Measurements from ENCODE around the gene CBX4.

The CBX4 gene

DNA sequence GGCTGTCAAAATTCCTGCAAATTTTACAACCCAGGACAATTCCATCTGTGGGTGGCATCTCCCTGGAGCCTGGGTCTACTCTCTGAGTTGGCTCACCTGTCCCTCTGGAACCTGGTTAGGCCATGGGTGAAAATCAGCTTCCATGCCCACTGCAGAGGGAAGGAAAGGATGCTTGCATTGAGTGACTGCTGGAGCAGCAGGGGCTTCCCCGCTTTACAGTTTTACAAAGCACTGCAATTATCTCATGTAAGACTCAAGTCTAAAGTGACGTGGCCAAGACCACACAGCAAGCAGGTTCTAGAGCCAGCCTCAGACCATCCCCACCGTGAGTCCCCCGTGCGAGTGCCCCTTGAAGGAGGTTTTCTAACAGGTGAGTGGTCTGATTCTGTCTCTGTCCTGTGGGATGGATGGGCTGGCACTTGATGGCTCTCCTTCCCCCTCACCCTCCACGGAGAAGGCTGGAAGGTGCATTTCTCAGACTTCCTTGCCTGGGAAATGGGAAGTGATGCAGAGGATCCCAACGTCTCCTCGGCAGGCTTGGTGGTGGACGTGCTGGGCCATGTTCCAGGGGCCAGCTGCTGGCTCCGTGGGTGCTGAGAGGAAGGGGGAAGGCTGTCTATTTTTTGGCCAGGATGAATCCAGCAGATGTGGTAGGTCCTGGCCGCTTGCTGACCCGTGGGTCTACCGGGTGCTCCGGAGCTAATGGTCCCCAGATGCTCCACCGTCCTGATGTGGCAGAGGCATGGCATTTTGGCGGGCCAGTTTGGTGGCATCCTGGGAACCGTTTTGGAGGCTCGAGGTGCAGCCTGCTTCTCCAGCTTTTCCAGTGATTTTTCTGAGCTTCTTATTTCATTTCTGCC lies 26.3 kb upstream of the CBX4 start:
- TF ChIP-seq, protein P1, sequence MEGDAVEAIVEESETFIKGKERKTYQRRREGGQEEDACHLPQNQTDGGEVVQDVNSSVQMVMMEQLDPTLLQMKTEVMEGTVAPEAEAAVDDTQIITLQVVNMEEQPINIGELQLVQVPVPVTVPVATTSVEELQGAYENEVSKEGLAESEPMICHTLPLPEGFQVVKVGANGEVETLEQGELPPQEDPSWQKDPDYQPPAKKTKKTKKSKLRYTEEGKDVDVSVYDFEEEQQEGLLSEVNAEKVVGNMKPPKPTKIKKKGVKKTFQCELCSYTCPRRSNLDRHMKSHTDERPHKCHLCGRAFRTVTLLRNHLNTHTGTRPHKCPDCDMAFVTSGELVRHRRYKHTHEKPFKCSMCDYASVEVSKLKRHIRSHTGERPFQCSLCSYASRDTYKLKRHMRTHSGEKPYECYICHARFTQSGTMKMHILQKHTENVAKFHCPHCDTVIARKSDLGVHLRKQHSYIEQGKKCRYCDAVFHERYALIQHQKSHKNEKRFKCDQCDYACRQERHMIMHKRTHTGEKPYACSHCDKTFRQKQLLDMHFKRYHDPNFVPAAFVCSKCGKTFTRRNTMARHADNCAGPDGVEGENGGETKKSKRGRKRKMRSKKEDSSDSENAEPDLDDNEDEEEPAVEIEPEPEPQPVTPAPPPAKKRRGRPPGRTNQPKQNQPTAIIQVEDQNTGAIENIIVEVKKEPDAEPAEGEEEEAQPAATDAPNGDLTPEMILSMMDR (IDR thresholded peaks at IDR 0.05): no peak
- H3K4me3 ChIP-seq: no peak overlapping the region
- H3K27ac ChIP-seq: no peak overlapping the region
- no peak for DNase-seq (ENCODE audit: low spot score)

DNA sequence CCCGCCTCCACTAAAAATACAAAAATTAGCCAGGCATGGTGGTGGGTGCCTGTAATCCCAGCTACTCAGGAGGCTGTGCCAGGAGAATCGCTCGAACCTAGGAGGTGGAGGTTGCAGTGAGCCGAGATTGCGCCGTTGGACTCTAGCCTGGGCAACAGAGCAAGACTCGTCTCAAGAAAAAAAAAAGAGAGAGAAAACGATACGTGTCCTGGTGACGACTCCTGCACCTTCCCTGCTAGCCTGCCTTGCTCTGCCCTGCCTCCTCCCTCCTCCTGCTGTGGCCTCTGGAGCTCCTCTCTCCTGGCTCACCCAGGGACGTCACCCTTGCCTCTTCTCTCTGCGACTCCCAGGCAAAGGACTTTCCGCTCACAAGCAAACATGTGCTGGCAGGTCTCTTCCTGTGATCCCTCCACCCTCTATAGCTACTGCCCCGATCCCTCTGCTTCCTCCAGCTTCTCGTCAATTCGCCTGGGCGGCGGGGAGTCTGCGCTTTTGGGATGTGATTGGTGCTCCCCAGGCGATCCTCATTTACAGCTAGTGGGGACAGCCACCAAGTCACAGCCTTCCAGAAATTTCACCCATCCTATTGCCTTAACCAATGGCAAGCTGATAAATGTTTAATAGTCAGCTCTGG lies 25.5 kb upstream of the CBX4 start:
- DNase-seq (ENCODE audit: low spot score): no peak
- TF ChIP-seq, protein P1 (IDR thresholded peaks at IDR 0.05): no peak
- Histone ChIP-seq H3K4me3 (no peak overlapping the region), H3K27ac (no peak overlapping the region)

DNA sequence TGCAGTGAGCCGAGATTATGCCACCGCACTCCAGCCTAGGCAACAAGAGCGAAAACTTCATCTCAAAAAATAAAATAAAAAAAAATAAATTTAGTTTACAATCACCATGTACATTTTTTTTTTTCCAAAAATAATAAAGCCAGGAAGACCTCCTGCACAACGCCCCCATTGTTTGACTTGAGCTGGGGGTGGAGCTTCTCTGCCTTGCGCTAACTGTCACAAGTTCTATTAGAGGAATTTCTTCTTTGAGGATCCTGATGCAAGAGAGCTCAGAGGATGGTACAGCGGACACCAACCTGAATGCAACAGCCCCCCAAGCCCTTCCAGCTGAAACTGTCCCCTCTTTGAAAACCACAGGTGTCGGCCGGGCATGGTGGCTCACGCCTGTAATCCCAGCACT lies 24.9 kb upstream of the CBX4 start:
- TF ChIP-seq, protein P1 (IDR thresholded peaks at IDR 0.05): no peak
- no peak for DNase-seq (ENCODE audit: low spot score)
- H3K27ac ChIP-seq: no peak overlapping the region
- H3K4me3 ChIP-seq: no peak overlapping the region

DNA sequence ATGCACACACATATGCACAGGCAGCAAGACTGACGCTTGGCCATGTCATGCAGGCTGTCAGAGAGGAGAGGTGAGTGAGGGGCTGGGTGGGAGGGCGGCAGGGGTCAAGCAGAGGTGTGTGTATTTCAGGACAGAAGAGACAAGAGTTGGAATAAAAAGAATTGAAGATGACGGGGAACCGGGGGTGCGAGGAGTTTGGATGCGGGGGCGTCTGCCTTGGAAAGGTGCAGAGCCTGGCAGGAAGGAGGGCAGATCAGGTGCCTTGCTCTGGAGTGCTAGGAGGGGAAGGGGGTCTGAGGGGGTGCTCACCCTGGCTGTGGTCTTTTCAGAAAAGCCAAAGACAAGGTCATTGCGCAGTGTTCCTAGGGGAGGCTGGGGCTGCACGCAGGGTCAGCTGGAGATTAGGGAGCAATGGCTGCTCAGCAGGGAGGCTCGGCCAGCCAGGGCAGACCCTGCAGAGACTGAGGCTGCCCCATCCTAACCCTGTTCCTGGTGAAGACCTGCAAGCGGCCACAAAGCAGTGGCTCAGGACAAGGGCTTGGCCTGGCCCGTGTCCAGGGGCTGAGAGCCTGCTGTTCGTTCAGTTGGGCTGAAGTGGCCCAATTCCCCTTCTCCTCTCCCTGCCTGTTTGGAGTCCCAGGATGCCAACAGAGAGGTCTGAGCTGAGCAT lies 23.7 kb upstream of the CBX4 start:
- TF ChIP-seq, protein P1 (IDR thresholded peaks at IDR 0.05): no peak
- no peak for DNase-seq (ENCODE audit: low spot score)

DNA sequence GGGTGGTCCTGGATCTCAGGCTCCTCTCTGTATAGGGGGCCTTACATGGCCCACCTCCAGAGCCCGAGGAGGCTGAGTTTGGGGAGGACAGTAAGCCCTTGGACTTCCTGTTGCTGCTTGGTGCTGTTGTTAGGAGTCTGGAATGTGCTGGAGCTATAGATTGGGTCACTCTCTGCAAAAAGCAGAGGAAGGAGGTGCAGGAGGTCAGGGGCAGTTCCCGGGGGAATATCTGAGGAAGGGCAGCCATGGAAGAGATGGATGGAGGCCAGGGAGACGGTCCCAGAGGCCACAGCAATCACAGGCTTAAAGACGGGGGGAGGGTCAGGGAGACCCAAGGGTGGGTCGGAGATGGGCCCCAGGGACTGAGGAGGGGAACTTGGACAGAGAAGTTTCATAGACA lies 23.0 kb upstream of the CBX4 start:
- H3K27ac ChIP-seq: no peak overlapping the region
- no peak overlapping the region for H3K4me3 ChIP-seq
- no peak for DNase-seq (ENCODE audit: low spot score)
- TF ChIP-seq, protein P1 (IDR thresholded peaks at IDR 0.05): no peak

More for the DNA sequence above, 23.7 kb upstream of the CBX4 start:
- Histone ChIP-seq H3K4me3 (no peak overlapping the region), H3K27ac (no peak overlapping the region)

DNA sequence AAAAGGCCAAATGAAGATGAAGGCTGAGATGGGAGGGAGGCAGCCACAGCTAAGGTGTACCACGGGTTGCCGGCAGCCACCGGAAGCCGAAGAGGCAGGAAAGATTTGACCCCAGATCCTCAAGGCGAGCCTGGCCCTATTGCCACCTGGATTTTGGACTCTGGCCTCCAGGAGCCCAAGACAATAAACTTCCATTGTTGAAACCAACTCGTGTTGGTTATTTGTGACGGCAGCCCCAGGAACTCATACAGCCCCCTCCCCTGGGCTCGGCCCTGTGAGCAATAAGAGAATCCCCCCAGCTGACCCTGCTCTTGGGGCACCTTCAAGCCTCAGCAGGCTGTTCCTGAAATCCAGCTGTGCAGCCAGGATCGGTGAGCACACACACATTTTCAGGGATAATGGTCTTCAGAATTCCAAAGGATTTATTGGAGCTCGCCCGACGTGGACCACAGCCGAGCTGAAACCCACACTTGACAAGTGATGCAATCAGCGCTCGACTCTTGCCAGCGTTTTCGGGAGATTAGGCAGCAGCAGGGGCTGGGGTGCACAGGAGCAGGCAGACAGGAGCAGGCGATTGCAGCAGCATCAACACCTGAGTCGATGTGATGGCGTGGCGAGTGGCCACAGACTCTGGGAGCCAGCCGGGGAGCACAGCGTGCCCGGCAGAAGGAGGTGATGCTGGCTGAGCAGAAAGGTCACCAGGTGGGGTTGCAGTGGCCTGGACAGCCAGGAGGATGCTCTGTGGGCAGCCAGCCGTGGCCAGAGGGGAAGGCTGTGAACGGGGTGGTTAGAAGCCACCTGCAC lies 22.4 kb upstream of the CBX4 start:
- Histone ChIP-seq H3K27ac (no peak overlapping the region), H3K4me3 (no peak overlapping the region)
- TF ChIP-seq, protein P1 (IDR thresholded peaks at IDR 0.05): no peak
- DNase-seq (ENCODE audit: low spot score): no peak

Data from coronary artery (tissue), 2 donors.